Measurements from ENCODE around the gene ZNF565.

The ZNF565 gene

DNA sequence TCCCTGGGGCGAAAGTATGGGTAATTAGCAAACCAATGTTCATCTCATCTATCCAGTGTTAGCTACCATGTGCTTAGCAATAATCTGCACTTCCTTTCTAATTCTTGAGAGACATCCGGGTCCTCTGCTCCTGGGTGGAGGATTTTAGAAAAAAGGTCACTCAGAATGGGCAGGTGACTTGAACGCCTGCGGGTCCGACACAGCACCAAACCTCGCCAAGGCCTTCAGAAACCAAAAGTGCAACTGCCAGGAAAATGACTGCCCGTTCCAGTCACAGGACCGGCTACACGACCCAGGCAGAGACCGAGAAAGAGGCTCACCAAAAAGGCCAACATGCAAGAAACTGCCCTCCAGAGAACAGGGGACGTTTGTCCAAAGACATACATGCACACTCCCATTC lies 40.4 kb upstream of the ZNF565 start:
- WGBS: 92% methylated on average over 11 of the region's 11 CpGs

DNA sequence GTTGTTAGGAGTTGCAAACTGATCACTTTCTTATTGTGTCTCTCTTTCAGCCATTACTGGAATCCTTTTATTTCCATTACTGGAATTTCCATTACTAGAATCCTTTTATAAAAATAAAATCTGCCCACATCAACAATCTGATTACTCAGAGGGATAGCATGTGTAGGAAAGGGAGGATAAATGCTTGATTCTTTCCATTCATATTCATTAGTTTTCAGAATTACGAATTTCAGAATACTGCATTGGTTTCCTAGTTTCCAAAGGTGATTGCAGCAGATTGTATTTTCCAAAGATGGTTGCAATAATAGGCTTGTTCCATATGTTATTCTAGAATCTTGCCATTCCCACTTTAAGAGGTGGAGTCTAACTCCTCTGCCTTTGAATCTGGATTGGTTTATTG lies 37.6 kb upstream of the ZNF565 start:
- Histone ChIP-seq H2BK120ac (ENCODE audit: low read depth, low read length) (no peak overlapping the region), H2AFZ (ENCODE audit: low read depth, low read length) (no peak overlapping the region), H3K36me3 (ENCODE audit: control insufficient read depth in 1 of 2, insufficient read depth in 2 of 2, low read depth in 1 of 2, low read length in 2 of 2) (peaks cover 0 to 10% of the 10 kb centered on the region in 2 experiments), H3K4me2 (ENCODE audit: low read length, poor library complexity, severe bottlenecking) (no peak overlapping the region), H4K91ac (ENCODE audit: low read length) (no peak overlapping the region), H2BK12ac (ENCODE audit: low read length in 2 of 2) (no peak overlapping the region), H3K23ac (ENCODE audit: low read length in 2 of 2) (no peak overlapping the region), H3K27ac (ENCODE audit: low read length, poor library complexity, severe bottlenecking) (no peak overlapping the region), H4K8ac (ENCODE audit: low read length) (no peak overlapping the region), H3K4me1 (ENCODE audit: control insufficient read depth, insufficient read depth, low read depth, low read length) (no peaks in the 10 kb centered on the region), H3K14ac (ENCODE audit: low read length in 2 of 2) (no peak overlapping the region), H3K4ac (ENCODE audit: low read depth in 1 of 2, low read length in 2 of 2) (no peak overlapping the region), H2BK15ac (ENCODE audit: low read depth, poor library complexity, severe bottlenecking) (no peak overlapping the region), H2AK5ac (ENCODE audit: low read length, severe bottlenecking) (no peak overlapping the region), H3K9me3 (ENCODE audit: control insufficient read depth, low read length) (no peaks in the 10 kb centered on the region), H3K9ac (ENCODE audit: low read length) (no peak overlapping the region), H3K4me3 (ENCODE audit: insufficient read depth in 1 of 2, low read depth in 1 of 2, low read length in 2 of 2) (no peak overlapping the region), H3K18ac (ENCODE audit: low read depth in 1 of 2, low read length in 2 of 2) (no peak overlapping the region), H3K27me3 (ENCODE audit: control insufficient read depth in 1 of 2, insufficient read depth in 1 of 2, low read length in 2 of 2) (no peaks in the 10 kb centered on the region), H3K79me1 (replicated peaks; ENCODE audit: low read length, poor library complexity, severe bottlenecking) (no peaks in the 10 kb centered on the region), H2BK5ac (ENCODE audit: low read depth, low read length, poor library complexity, severe bottlenecking) (no peak overlapping the region)
- WGBS: no CpG with 5 or more reads among the region's 1 CpG
- DNase-seq: no peak

More for the DNA sequence above, 40.4 kb upstream of the ZNF565 start:
- no peak for DNase-seq
- H3K14ac ChIP-seq (ENCODE audit: low read length in 2 of 2): no peak overlapping the region
- no peak overlapping the region for H2AFZ ChIP-seq (ENCODE audit: low read depth, low read length)
- no peaks in the 10 kb centered on the region for H3K9me3 ChIP-seq (ENCODE audit: control insufficient read depth, low read length)
- no peak overlapping the region for H3K27ac ChIP-seq (ENCODE audit: low read length, poor library complexity, severe bottlenecking)
- H2BK15ac ChIP-seq (ENCODE audit: low read depth, poor library complexity, severe bottlenecking): no peak overlapping the region
- H3K27me3 ChIP-seq (ENCODE audit: control insufficient read depth in 1 of 2, insufficient read depth in 1 of 2, low read length in 2 of 2): no peaks in the 10 kb centered on the region
- no peak overlapping the region for H3K18ac ChIP-seq (ENCODE audit: low read depth in 1 of 2, low read length in 2 of 2)
- no peak overlapping the region for H3K4me2 ChIP-seq (ENCODE audit: low read length, poor library complexity, severe bottlenecking)
- no peak overlapping the region for H3K23ac ChIP-seq (ENCODE audit: low read length in 2 of 2)
- no peak overlapping the region for H3K4ac ChIP-seq (ENCODE audit: low read depth in 1 of 2, low read length in 2 of 2)
- H3K4me3 ChIP-seq (ENCODE audit: insufficient read depth in 1 of 2, low read depth in 1 of 2, low read length in 2 of 2): no peak overlapping the region
- H2BK5ac ChIP-seq (ENCODE audit: low read depth, low read length, poor library complexity, severe bottlenecking): no peak overlapping the region
- no peaks in the 10 kb centered on the region for H3K79me1 ChIP-seq (replicated peaks; ENCODE audit: low read length, poor library complexity, severe bottlenecking)
- no peak overlapping the region for H2BK120ac ChIP-seq (ENCODE audit: low read depth, low read length)
- H4K91ac ChIP-seq (ENCODE audit: low read length): no peak overlapping the region
- H3K36me3 ChIP-seq (ENCODE audit: control insufficient read depth in 1 of 2, insufficient read depth in 2 of 2, low read depth in 1 of 2, low read length in 2 of 2): peaks cover 0 to 10% of the 10 kb centered on the region in 2 experiments
- H2BK12ac ChIP-seq (ENCODE audit: low read length in 2 of 2): no peak overlapping the region
- H2AK5ac ChIP-seq (ENCODE audit: low read length, severe bottlenecking): no peak overlapping the region
- H3K9ac ChIP-seq (ENCODE audit: low read length): no peak overlapping the region
- no peak overlapping the region for H4K8ac ChIP-seq (ENCODE audit: low read length)
- H3K4me1 ChIP-seq (ENCODE audit: control insufficient read depth, insufficient read depth, low read depth, low read length): no peaks in the 10 kb centered on the region

DNA sequence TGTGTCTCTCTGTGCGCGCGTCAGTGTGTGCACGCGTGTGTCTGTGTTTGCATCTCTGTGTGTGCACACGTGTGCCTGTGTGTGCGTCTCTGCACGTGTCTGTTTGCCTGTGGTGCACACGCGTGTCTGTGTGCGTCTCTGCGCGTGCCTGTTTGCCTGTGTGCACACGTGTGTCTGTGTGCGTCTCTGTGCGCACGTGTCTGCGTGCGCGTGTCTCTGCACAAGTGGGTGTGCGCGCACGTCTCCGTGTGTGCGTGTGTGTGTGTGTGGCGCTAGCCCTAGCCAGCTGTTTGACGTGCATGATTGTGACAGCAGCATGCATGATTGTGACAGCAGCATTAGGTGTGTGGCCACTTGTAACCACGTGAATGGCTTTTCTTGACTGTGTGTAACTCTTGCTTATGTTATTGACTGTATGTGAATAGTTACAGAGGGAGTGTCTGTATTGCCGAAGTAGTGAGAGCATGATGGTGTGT lies 31.6 kb upstream of the ZNF565 start:
- Histone ChIP-seq H2AFZ (ENCODE audit: low read depth, low read length) (no peak overlapping the region), H4K91ac (ENCODE audit: low read length) (peak overlapping the region; percentile 57), H3K4me3 (ENCODE audit: insufficient read depth in 1 of 2, low read depth in 1 of 2, low read length in 2 of 2) (peak overlapping the region in 1 of 2 experiments; percentile 76), H2BK12ac (ENCODE audit: low read length in 2 of 2) (no peak overlapping the region), H3K18ac (ENCODE audit: low read depth in 1 of 2, low read length in 2 of 2) (no peak overlapping the region), H2BK5ac (ENCODE audit: low read depth, low read length, poor library complexity, severe bottlenecking) (no peak overlapping the region), H3K9ac (ENCODE audit: low read length) (peak overlapping the region; percentile 65), H3K23ac (ENCODE audit: low read length in 2 of 2) (no peak overlapping the region), H3K4me2 (ENCODE audit: low read length, poor library complexity, severe bottlenecking) (no peak overlapping the region), H3K9me3 (ENCODE audit: control insufficient read depth, low read length) (no peaks in the 10 kb centered on the region), H3K4ac (ENCODE audit: low read depth in 1 of 2, low read length in 2 of 2) (no peak overlapping the region), H4K8ac (ENCODE audit: low read length) (no peak overlapping the region), H2AK5ac (ENCODE audit: low read length, severe bottlenecking) (no peak overlapping the region), H3K27ac (ENCODE audit: low read length, poor library complexity, severe bottlenecking) (no peak overlapping the region), H3K79me1 (replicated peaks; ENCODE audit: low read length, poor library complexity, severe bottlenecking) (no peaks in the 10 kb centered on the region), H3K14ac (ENCODE audit: low read length in 2 of 2) (peak overlapping the region in 1 of 2 experiments; percentile 18), H2BK120ac (ENCODE audit: low read depth, low read length) (no peak overlapping the region), H3K4me1 (ENCODE audit: control insufficient read depth, insufficient read depth, low read depth, low read length) (peaks cover 8% of the 10 kb centered on the region), H2BK15ac (ENCODE audit: low read depth, poor library complexity, severe bottlenecking) (no peak overlapping the region), H3K36me3 (ENCODE audit: control insufficient read depth in 1 of 2, insufficient read depth in 2 of 2, low read depth in 1 of 2, low read length in 2 of 2) (peaks cover 0 to 3% of the 10 kb centered on the region in 2 experiments), H3K27me3 (ENCODE audit: control insufficient read depth in 1 of 2, insufficient read depth in 1 of 2, low read length in 2 of 2) (peaks cover 5 to 15% of the 10 kb centered on the region in 2 experiments)
- WGBS: 92% methylated on average over 28 of the region's 29 CpGs
- DNase-seq: no peak

DNA sequence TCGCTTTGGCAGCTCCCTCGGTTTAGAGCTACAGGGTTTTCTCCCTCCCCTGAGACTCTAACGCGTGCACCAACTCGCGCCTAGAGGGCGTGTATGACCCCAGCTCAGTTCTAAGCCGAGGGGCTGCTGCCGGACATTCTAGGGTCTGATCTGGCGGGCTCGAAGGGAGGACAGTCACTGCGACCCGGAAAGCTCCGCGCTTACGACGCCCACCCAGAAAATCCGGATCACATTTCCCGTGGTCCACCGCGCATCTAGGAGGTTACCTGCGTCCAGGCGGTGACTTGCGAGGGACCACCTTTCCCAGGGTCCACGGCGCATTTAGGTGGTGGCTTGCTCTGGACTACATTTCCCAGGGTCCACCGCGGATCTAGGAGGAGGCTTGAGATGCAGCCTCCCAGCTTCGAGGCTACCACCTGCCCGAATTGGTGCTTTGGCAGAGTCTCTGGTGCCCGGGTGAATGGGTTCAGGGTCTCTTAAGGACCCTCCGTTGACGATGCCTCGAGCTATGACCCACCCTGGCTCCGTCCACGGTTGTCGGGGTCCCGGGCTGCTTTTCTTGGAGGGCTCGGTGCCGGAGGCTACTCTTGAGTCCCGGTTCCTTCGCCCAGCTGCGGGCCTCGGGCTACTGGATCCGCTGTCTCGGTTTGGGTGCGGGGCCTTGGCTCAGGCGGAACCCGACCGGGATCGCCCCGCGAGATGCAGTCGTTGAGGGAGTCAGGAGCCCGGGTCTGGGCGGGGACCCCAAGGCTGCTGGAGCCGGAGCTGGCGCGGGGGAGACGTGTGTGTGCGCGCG lies 30.9 kb upstream of the ZNF565 start:
- Histone ChIP-seq H3K4me3 (ENCODE audit: insufficient read depth in 1 of 2, low read depth in 1 of 2, low read length in 2 of 2) (peak overlapping the region; percentile 18 to 76), H2BK120ac (ENCODE audit: low read depth, low read length) (no peak overlapping the region), H3K4me2 (ENCODE audit: low read length, poor library complexity, severe bottlenecking) (no peak overlapping the region), H3K9ac (ENCODE audit: low read length) (peak overlapping the region; percentile 65), H3K27ac (ENCODE audit: low read length, poor library complexity, severe bottlenecking) (no peak overlapping the region), H2AK5ac (ENCODE audit: low read length, severe bottlenecking) (no peak overlapping the region), H2AFZ (ENCODE audit: low read depth, low read length) (no peak overlapping the region), H3K4ac (ENCODE audit: low read depth in 1 of 2, low read length in 2 of 2) (no peak overlapping the region), H4K8ac (ENCODE audit: low read length) (no peak overlapping the region), H3K27me3 (ENCODE audit: control insufficient read depth in 1 of 2, insufficient read depth in 1 of 2, low read length in 2 of 2) (peaks cover 5 to 15% of the 10 kb centered on the region in 2 experiments), H3K4me1 (ENCODE audit: control insufficient read depth, insufficient read depth, low read depth, low read length) (peaks cover 8% of the 10 kb centered on the region), H2BK15ac (ENCODE audit: low read depth, poor library complexity, severe bottlenecking) (no peak overlapping the region), H2BK12ac (ENCODE audit: low read length in 2 of 2) (no peak overlapping the region), H3K79me1 (replicated peaks; ENCODE audit: low read length, poor library complexity, severe bottlenecking) (no peaks in the 10 kb centered on the region), H2BK5ac (ENCODE audit: low read depth, low read length, poor library complexity, severe bottlenecking) (no peak overlapping the region), H3K23ac (ENCODE audit: low read length in 2 of 2) (no peak overlapping the region), H3K9me3 (ENCODE audit: control insufficient read depth, low read length) (no peaks in the 10 kb centered on the region), H3K36me3 (ENCODE audit: control insufficient read depth in 1 of 2, insufficient read depth in 2 of 2, low read depth in 1 of 2, low read length in 2 of 2) (peaks cover under 1 to 3% of the 10 kb centered on the region in 2 experiments), H3K18ac (ENCODE audit: low read depth in 1 of 2, low read length in 2 of 2) (no peak overlapping the region), H4K91ac (ENCODE audit: low read length) (no peak overlapping the region), H3K14ac (ENCODE audit: low read length in 2 of 2) (no peak overlapping the region)
- 41% methylated on average over 63 of the region's 63 CpGs for WGBS
- DNase-seq: no peak

Measured in mesenchymal stem cell (in vitro differentiated cells and primary cell).